Progenitor cell of endocrine pancreas (in vitro differentiated cells): ENCODE measurements around the gene AHDC1. TPM values are rescaled to one million over a fixed set of nuclear protein-coding genes. Genes with fewer than 3 reads are reported as not detected.

Experiments used
- DNase-seq: peaks from one replicate; pipeline ENCODE4 v3.0.0; 2021; ENCODE audit warnings: low spot score; ENCODE audit not compliant: unreplicated experiment
- H3K27ac Mint-ChIP-seq: 2 replicates; pipeline ENCODE4 v1.8.0; 2021; ENCODE audit warnings: mild to moderate bottlenecking, moderate library complexity, mixed read lengths
- H3K27me3 Mint-ChIP-seq: 2 replicates; pipeline ENCODE4 v1.8.0; 2021; ENCODE audit warnings: mixed read lengths
- H3K36me3 Mint-ChIP-seq: 2 replicates; pipeline ENCODE4 v1.8.0; 2022; ENCODE audit warnings: mixed read lengths; ENCODE audit not compliant: insufficient read depth
- H3K4me1 Mint-ChIP-seq: 2 replicates; pipeline ENCODE4 v1.8.0; 2021; ENCODE audit warnings: low read depth, mixed read lengths
- H3K4me3 Mint-ChIP-seq: 2 replicates; pipeline ENCODE4 v1.8.0; 2021; ENCODE audit warnings: low read depth, mild to moderate bottlenecking, moderate library complexity, mixed read lengths
- H3K9me3 Mint-ChIP-seq: 2 replicates; pipeline ENCODE4 v1.8.0; 2021; ENCODE audit warnings: low read depth, mixed read lengths
- CTCF ChIP-seq: fragments of 200-600 bp; sonication (generic); IDR thresholded peaks from one replicate; pipeline ENCODE4 v1.5.0; 2021; ENCODE audit warnings: antibody characterized with exemption, mild to moderate bottlenecking; ENCODE audit not compliant: unreplicated experiment
- total RNA-seq: library from RNA; stranded (reverse); gene quantifications from 2 replicates; pipeline ENCODE4 v1.2.1, GENCODE V29; 2021

AHDC1 gene
- total RNA-seq, 1 donor from 2014 or later, result 53.3 TPM

- no peaks in the 10 kb centered on the region for H3K27me3 Mint-ChIP-seq
- no peak for TF ChIP-seq CTCF
- H3K27ac Mint-ChIP-seq, result peak overlapping the region; percentile 92
- no peaks in the 10 kb centered on the region for H3K36me3 Mint-ChIP-seq
- peak overlapping the region; percentile 21 for H3K4me3 Mint-ChIP-seq
- H3K9me3 Mint-ChIP-seq, result no peaks in the 10 kb centered on the region
- no peak for DNase-seq
- H3K4me1 Mint-ChIP-seq, result peaks cover 82% of the 10 kb centered on the region
These were observed 36.8 kb downstream of the AHDC1 start for GRCh38 chr1:27567146-27567526.

- no peaks in the 10 kb centered on the region for H3K9me3 Mint-ChIP-seq
- DNase-seq, result no peak
These were observed 37.3 kb downstream of the AHDC1 start for GRCh38 chr1:27566462-27567145.

GRCh38 chr1:27564710-27565649 is 39.0 kb downstream of the AHDC1 start:
- Mint-ChIP-seq H3K4me3 (no peak overlapping the region), H3K9me3 (no peaks in the 10 kb centered on the region)

More at GRCh38 chr1:27566462-27567145, 37.3 kb downstream of the AHDC1 start:
- peaks cover 81% of the 10 kb centered on the region for H3K4me1 Mint-ChIP-seq
- no peaks in the 10 kb centered on the region for H3K27me3 Mint-ChIP-seq
- peak overlapping the region; percentile 92 for H3K27ac Mint-ChIP-seq
- TF ChIP-seq CTCF, result no peak
- no peaks in the 10 kb centered on the region for H3K36me3 Mint-ChIP-seq
- H3K4me3 Mint-ChIP-seq, result peak overlapping the region; percentile 52

DNA sequence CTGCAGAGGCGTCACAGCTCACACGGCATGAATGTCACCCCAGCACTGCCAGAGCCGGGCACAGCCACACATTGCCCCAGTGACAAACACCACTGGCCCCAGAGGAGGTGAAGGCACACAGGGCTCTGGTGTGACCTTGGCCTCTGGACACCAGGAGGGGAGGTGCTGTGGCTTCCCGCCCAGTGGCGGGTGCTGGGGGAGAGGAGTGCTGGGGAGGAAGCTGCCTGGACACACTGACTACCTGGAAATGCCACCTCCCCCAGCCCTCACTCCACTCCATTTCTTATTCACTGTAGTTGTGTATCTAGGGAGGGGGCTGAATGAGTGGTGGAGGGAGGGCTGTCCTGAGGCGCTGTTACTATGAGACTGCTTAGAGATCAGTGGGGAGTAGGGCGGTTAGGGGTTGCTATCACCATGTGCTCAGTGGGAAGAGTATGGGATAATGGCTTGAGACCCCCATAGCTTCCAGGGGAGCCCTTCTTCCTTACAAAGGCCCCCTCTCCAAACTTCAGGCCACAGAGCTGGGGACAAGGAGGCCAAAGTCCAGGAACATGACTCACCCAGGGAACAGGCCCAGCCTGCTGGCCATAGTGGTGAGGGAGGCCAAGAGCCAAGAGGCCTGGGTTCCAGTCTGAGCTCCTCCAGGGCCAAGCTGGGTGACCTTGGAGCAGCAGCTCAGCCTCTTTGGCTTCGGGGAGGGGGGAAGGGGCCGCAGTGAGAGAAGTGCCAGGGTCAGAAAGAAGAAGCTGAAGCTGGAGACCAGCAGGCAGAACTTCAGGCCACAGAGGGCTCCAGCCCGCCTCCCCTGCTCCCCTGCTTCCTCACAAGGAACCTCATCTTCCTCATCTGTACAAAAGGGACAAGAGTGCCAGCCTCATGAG is 40.1 kb downstream of the AHDC1 start:
- H3K27me3 Mint-ChIP-seq, result no peaks in the 10 kb centered on the region
- peak overlapping the region; percentile 95 for H3K27ac Mint-ChIP-seq
- DNase-seq, result no peak
- no peaks in the 10 kb centered on the region for H3K36me3 Mint-ChIP-seq
- H3K4me1 Mint-ChIP-seq, result peaks cover 72% of the 10 kb centered on the region
- no peak for TF ChIP-seq CTCF
- H3K9me3 Mint-ChIP-seq, result no peaks in the 10 kb centered on the region
- H3K4me3 Mint-ChIP-seq, result peak overlapping the region; percentile 9

More at GRCh38 chr1:27564710-27565649, 39.0 kb downstream of the AHDC1 start:
- no peak for TF ChIP-seq CTCF
- no peak for DNase-seq
- Mint-ChIP-seq H3K4me1 (peaks cover 81% of the 10 kb centered on the region), H3K27me3 (no peaks in the 10 kb centered on the region), H3K27ac (peak overlapping the region; percentile 74), H3K36me3 (no peaks in the 10 kb centered on the region)

DNA sequence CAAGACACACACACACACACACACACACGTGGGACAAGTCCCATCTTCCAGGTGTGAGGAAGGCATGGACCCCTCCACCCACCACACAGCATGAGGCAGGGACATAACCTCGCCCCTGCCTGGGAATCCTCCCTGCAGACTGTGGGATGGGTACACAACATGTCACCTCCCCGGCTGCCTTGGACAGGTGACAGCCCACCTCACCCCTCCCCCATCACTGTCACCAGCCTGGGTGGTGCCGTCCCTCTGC is 40.7 kb downstream of the AHDC1 start:
- peak overlapping the region; percentile 95 for H3K27ac Mint-ChIP-seq
- H3K9me3 Mint-ChIP-seq, result no peaks in the 10 kb centered on the region

More for the DNA sequence above, 40.7 kb downstream of the AHDC1 start:
- no peak for TF ChIP-seq CTCF
- no peak overlapping the region for H3K4me3 Mint-ChIP-seq
- no peaks in the 10 kb centered on the region for H3K27me3 Mint-ChIP-seq
- no peaks in the 10 kb centered on the region for H3K36me3 Mint-ChIP-seq
- no peak for DNase-seq
- peaks cover 72% of the 10 kb centered on the region for H3K4me1 Mint-ChIP-seq
